Measurements from ENCODE around the gene MARCHF3.

DNA sequence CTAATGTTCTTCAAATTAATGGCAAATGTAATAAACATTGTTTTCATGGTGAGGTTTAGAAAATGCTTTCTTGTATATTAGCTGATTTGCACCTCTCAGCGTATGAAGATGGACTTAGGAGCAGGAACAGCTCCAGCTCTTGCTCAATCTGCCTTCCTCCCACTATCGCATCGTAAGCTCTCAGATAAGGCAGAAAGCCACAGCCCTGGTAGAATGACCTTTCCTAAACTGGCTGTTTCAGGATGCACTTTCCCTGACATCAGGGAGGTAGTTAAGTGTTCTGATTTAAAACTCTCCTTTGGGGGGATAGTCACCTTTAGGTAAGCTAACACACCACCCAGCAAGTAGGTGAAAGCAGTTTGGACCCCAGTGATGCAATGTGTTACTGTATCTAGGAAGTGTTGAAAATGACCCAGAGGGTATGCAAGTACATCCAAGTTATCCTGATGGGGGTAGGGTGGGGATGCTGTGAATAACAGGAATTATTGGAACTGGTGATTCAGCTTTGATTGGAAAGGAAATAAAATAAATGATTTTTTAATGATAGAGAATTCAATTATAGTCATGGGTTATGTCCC lies 181.2 kb downstream of the MARCHF3 start:
- TF ChIP-seq, protein P1, sequence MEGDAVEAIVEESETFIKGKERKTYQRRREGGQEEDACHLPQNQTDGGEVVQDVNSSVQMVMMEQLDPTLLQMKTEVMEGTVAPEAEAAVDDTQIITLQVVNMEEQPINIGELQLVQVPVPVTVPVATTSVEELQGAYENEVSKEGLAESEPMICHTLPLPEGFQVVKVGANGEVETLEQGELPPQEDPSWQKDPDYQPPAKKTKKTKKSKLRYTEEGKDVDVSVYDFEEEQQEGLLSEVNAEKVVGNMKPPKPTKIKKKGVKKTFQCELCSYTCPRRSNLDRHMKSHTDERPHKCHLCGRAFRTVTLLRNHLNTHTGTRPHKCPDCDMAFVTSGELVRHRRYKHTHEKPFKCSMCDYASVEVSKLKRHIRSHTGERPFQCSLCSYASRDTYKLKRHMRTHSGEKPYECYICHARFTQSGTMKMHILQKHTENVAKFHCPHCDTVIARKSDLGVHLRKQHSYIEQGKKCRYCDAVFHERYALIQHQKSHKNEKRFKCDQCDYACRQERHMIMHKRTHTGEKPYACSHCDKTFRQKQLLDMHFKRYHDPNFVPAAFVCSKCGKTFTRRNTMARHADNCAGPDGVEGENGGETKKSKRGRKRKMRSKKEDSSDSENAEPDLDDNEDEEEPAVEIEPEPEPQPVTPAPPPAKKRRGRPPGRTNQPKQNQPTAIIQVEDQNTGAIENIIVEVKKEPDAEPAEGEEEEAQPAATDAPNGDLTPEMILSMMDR (conservative IDR thresholded peaks at IDR 0.05 in 1 of 2, IDR thresholded peaks at IDR 0.05 in 1 of 2; ENCODE audit: low read depth in 1 of 2, low read length in 2 of 2): no peak
- no peak for TF ChIP-seq EZH2 (IDR thresholded peaks at IDR 0.05; ENCODE audit: low read length, missing control alignments)

Data from fibroblast of lung (primary cell).